ENCODE measurements around the gene ADCY5.

DNA sequence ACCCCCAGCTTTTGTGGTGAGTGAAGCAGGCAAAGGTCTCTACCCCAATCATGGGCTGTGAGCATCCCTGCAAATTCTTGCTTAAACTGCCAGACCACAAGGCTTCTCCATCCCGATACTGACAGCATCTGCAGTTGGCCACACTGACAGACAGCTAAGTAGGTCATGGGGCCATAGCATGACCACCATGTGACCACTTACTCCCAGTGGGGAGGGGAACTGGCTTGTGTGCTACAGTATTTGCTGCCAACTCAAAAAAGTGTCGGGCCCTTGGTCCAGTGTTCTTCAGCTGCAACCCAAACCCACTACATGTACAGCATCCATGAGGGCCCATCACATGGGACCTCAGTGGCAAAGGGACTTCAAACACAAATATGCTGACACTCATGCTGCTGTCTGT is 143.7 kb downstream of the ADCY5 start:
- TF ChIP-seq ZNF384 (IDR thresholded peaks at IDR 0.05) (no peak), SUZ12 (IDR thresholded peaks at IDR 0.05) (no peak), SP1 (IDR thresholded peaks at IDR 0.05) (no peak), FOXK2 (IDR thresholded peaks at IDR 0.05) (no peak), ELF4 (IDR thresholded peaks at IDR 0.05) (no peak), ARNT (IDR thresholded peaks at IDR 0.05) (no peak), NFRKB (IDR thresholded peaks at IDR 0.05) (no peak), FOXM1 (IDR thresholded peaks at IDR 0.05; ENCODE audit: borderline replicate concordance) (no peak)
- TF ChIP-seq, protein P1, sequence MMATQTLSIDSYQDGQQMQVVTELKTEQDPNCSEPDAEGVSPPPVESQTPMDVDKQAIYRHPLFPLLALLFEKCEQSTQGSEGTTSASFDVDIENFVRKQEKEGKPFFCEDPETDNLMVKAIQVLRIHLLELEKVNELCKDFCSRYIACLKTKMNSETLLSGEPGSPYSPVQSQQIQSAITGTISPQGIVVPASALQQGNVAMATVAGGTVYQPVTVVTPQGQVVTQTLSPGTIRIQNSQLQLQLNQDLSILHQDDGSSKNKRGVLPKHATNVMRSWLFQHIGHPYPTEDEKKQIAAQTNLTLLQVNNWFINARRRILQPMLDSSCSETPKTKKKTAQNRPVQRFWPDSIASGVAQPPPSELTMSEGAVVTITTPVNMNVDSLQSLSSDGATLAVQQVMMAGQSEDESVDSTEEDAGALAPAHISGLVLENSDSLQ (IDR thresholded peaks at IDR 0.05) = no peak

All from HEK293T (cell line).